DOHH2 (cell line): ENCODE data around the gene KDM8.

ENCODE experiments used
- H3F3A ChIP-seq: fragments of 200-600 bp; sonication (generic), shearing (Covaris generic); 2 replicates; pipeline ENCODE4 v1.6.0; 2016; ENCODE audit warnings: antibody characterized with exemption, mild to moderate bottlenecking; ENCODE audit not compliant: control insufficient read depth, insufficient read depth
- H3K27ac ChIP-seq: fragments of 200-600 bp; sonication (generic); 2 replicates; pipeline ENCODE4 v1.5.1; 2014; ENCODE audit warnings: low read depth, mild to moderate bottlenecking, low read length, moderate library complexity
- H3K27me3 ChIP-seq: fragments of 200-600 bp; sonication (generic); 2 replicates; pipeline ENCODE4 v1.6.1; 2014; ENCODE audit warnings: mild to moderate bottlenecking, low read length, mixed read lengths; ENCODE audit not compliant: control insufficient read depth
- H3K36me3 ChIP-seq: fragments of 200-600 bp; sonication (generic); 2 replicates; pipeline ENCODE4 v1.6.1; 2014; ENCODE audit warnings: mild to moderate bottlenecking, low read length, moderate library complexity, mixed read lengths; ENCODE audit not compliant: control insufficient read depth
- H3K4me1 ChIP-seq: fragments of 200-600 bp; sonication (generic); 2 replicates; pipeline ENCODE4 v1.6.1; 2014; ENCODE audit warnings: mild to moderate bottlenecking, low read length, mixed read lengths; ENCODE audit not compliant: control insufficient read depth
- H3K4me2 ChIP-seq: fragments of 200-600 bp; sonication (generic); 2 replicates; pipeline ENCODE4 v1.6.0; 2014; ENCODE audit warnings: mild to moderate bottlenecking, low read length, moderate library complexity
- H3K4me3 ChIP-seq: fragments of 200-600 bp; sonication (generic); 2 replicates; pipeline ENCODE4 v1.5.1; 2014; ENCODE audit warnings: mild to moderate bottlenecking, low read length, mixed read lengths
- H3K79me2 ChIP-seq: fragments of 200-600 bp; sonication (generic); 2 replicates; pipeline ENCODE4 v1.6.1; 2014; ENCODE audit warnings: mild to moderate bottlenecking, low read length, mixed read lengths; ENCODE audit not compliant: control insufficient read depth
- H3K9me2 ChIP-seq: fragments of 200-600 bp; sonication (generic); replicated peaks from 2 replicates; pipeline ENCODE4 v1.6.1; 2014; ENCODE audit warnings: mild to moderate bottlenecking, low read length, mixed read lengths; ENCODE audit not compliant: control insufficient read depth
- H3K9me3 ChIP-seq: fragments of 200-600 bp; sonication (generic); 2 replicates; pipeline ENCODE4 v1.6.1; 2014; ENCODE audit warnings: antibody characterized with exemption, low read length, mixed read lengths; ENCODE audit not compliant: control insufficient read depth, insufficient read depth
- H4K20me1 ChIP-seq: fragments of 200-600 bp; sonication (generic); 2 replicates; pipeline ENCODE4 v1.6.0; 2014; ENCODE audit warnings: low read depth, mild to moderate bottlenecking, antibody characterized with exemption, low read length, moderate library complexity; ENCODE audit not compliant: control insufficient read depth, insufficient read depth
- CTCF ChIP-seq: fragments of 200-600 bp; sonication (generic); IDR thresholded peaks from one replicate; pipeline ENCODE4 v1.5.1; 2014; ENCODE audit warnings: antibody characterized with exemption, mild to moderate bottlenecking, low read depth, low read length; ENCODE audit not compliant: poor library complexity, severe bottlenecking
- EZH2phosphoT487 ChIP-seq: fragments of 200-600 bp; sonication (generic); IDR thresholded peaks from 2 replicates; pipeline ENCODE4 v1.6.1; 2017; ENCODE audit warnings: borderline replicate concordance, mild to moderate bottlenecking, antibody characterized with exemption, low read length, moderate library complexity, mixed read lengths

Gene KDM8

GRCh38 chr16:27217256-27217655 lies 13.9 kb downstream of the KDM8 start:
- TF ChIP-seq EZH2phosphoT487 (no peak), CTCF (no peak)
- no peak overlapping the region for H3K4me3 ChIP-seq
- H3K27me3 ChIP-seq: no peaks in the 10 kb centered on the region

GRCh38 chr16:27218756-27219155 lies 15.4 kb downstream of the KDM8 start:
- Histone ChIP-seq H3K27ac (no peak overlapping the region), H3F3A (no peaks in the 10 kb centered on the region), H3K27me3 (no peaks in the 10 kb centered on the region), H3K4me3 (no peak overlapping the region), H4K20me1 (no peaks in the 10 kb centered on the region), H3K4me2 (no peak overlapping the region), H3K9me3 (no peaks in the 10 kb centered on the region), H3K36me3 (peaks cover under 1% of the 10 kb centered on the region), H3K4me1 (peaks cover 14% of the 10 kb centered on the region), H3K79me2 (no peaks in the 10 kb centered on the region), H3K9me2 (no peaks in the 10 kb centered on the region)
- no peak for TF ChIP-seq EZH2phosphoT487
- no peak for TF ChIP-seq CTCF

More at GRCh38 chr16:27217256-27217655, 13.9 kb downstream of the KDM8 start:
- H3K9me3 ChIP-seq: no peaks in the 10 kb centered on the region
- H3K4me1 ChIP-seq: peaks cover 5% of the 10 kb centered on the region
- H3K36me3 ChIP-seq: no peaks in the 10 kb centered on the region
- H3K9me2 ChIP-seq: no peaks in the 10 kb centered on the region
- H3F3A ChIP-seq: no peaks in the 10 kb centered on the region
- no peaks in the 10 kb centered on the region for H3K79me2 ChIP-seq
- H3K27ac ChIP-seq: no peak overlapping the region
- no peak overlapping the region for H3K4me2 ChIP-seq
- H4K20me1 ChIP-seq: no peaks in the 10 kb centered on the region

GRCh38 chr16:27219161-27219560 lies 15.8 kb downstream of the KDM8 start:
- Histone ChIP-seq H3K9me3 (no peaks in the 10 kb centered on the region), H3K27ac (no peak overlapping the region), H3K27me3 (no peaks in the 10 kb centered on the region), H3F3A (no peaks in the 10 kb centered on the region), H3K4me1 (peaks cover 14% of the 10 kb centered on the region), H3K4me2 (no peak overlapping the region), H3K9me2 (no peaks in the 10 kb centered on the region), H4K20me1 (no peaks in the 10 kb centered on the region), H3K4me3 (no peak overlapping the region), H3K36me3 (peaks cover 5% of the 10 kb centered on the region), H3K79me2 (no peaks in the 10 kb centered on the region)
- TF ChIP-seq CTCF (no peak), EZH2phosphoT487 (no peak)

GRCh38 chr16:27220120-27220519 lies 16.8 kb downstream of the KDM8 start:
- Histone ChIP-seq H3F3A (no peaks in the 10 kb centered on the region), H3K4me3 (no peak overlapping the region), H3K9me3 (no peaks in the 10 kb centered on the region), H3K4me1 (peaks cover 14% of the 10 kb centered on the region), H4K20me1 (no peaks in the 10 kb centered on the region), H3K9me2 (no peaks in the 10 kb centered on the region), H3K36me3 (peaks cover 5% of the 10 kb centered on the region), H3K27me3 (no peaks in the 10 kb centered on the region), H3K4me2 (no peak overlapping the region), H3K79me2 (no peaks in the 10 kb centered on the region), H3K27ac (no peak overlapping the region)
- TF ChIP-seq EZH2phosphoT487: no peak
- TF ChIP-seq CTCF: no peak
